ENCODE data around the gene HID1. TPM values are rescaled to one million over a fixed set of nuclear protein-coding genes. Genes with fewer than 3 reads are reported as not detected.

Gene HID1
- total RNA-seq, 4 donors from 2014 or later = 80.0 to 148 (median 124) TPM

DNA sequence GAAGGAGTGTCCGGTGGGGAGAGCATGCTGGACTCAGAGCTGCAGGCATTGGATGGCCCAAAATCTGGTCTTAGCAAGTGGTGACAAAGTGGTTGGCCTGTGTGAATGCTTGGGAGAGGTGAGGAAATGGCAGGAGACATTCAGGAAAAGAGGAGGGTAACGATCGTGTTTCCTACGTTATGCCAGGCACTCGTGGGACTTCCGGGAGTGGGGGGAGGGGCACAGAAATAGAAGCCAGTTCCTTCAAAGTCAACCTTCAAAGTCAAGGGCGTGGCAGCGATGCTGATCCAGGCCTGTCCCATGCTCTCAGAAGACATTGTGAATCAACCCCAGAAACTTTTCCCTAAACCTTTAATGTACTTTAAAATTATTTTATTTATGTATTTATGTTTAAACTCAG lies 33.0 kb downstream of the HID1 start:
- no peak for TF ChIP-seq CTCF (IDR thresholded peaks at IDR 0.05)
- TF ChIP-seq POLR2A (IDR thresholded peaks at IDR 0.05) = no peak
- DNase-seq = no peak
- Histone ChIP-seq H3K4me1 (peaks cover 0 to 17% (median 0%) of the 10 kb centered on the region in 4 donors), H3K36me3 (no peaks in the 10 kb centered on the region), H3K9me3 (no peaks in the 10 kb centered on the region), H3K4me3 (no peak overlapping the region), H3K27ac (no peak overlapping the region), H3K27me3 (peaks cover 0 to 18% of the 10 kb centered on the region in 2 donors)

GRCh38 chr17:74938194-74938950 lies 34.2 kb downstream of the HID1 start:
- Histone ChIP-seq H3K27ac (peak overlapping the region in 2 of 4 donors; percentile 2 to 69), H3K4me3 (no peak overlapping the region), H3K9me3 (no peaks in the 10 kb centered on the region), H3K4me1 (peaks cover 0 to 17% (median 0%) of the 10 kb centered on the region in 4 donors), H3K27me3 (peaks cover 0 to 18% of the 10 kb centered on the region in 2 donors), H3K36me3 (no peaks in the 10 kb centered on the region)
- TF ChIP-seq CTCF (IDR thresholded peaks at IDR 0.05) = no peak
- TF ChIP-seq POLR2A (IDR thresholded peaks at IDR 0.05) = peak in 1 of 2 donors; percentile 39
- no peak for DNase-seq

- TF ChIP-seq CTCF (IDR thresholded peaks at IDR 0.05) (no peak), POLR2A (IDR thresholded peaks at IDR 0.05) (no peak)
- no peak overlapping the region for H3K27ac ChIP-seq
Measured at GRCh38 chr17:74937064-74938051, 35.2 kb downstream of the HID1 start.

DNA sequence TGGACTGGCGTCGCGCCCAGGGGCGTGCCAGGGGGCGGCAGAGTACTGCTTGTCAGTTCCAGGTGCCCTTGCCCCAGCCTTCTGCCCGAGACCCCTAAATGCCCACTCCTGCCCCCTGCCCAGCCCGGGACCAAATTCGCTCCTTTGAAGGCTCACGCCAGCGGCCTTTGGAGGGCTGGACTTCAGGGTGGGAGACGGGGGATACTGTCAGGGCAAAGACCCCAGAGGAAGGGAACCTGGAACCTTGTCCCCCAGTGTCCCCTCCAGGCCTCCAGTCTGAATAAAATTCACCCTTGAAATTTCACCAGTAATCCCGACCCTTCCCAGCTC lies 36.1 kb downstream of the HID1 start:
- peak overlapping the region in 2 of 4 donors; percentile 18 to 28 for H3K4me3 ChIP-seq
- no peak overlapping the region for H3K27ac ChIP-seq
- no peak for DNase-seq
- TF ChIP-seq CTCF (IDR thresholded peaks at IDR 0.05) = no peak
- no peak for TF ChIP-seq POLR2A (IDR thresholded peaks at IDR 0.05)
- peaks cover 0 to 18% of the 10 kb centered on the region in 2 donors for H3K27me3 ChIP-seq
- no peaks in the 10 kb centered on the region for H3K36me3 ChIP-seq
- H3K4me1 ChIP-seq = peaks cover 0 to 17% (median 0%) of the 10 kb centered on the region in 4 donors
- H3K9me3 ChIP-seq = no peaks in the 10 kb centered on the region

More at GRCh38 chr17:74937064-74938051, 35.2 kb downstream of the HID1 start:
- Histone ChIP-seq H3K4me1 (peaks cover 0 to 17% (median 0%) of the 10 kb centered on the region in 4 donors), H3K27me3 (peaks cover 0 to 18% of the 10 kb centered on the region in 2 donors), H3K36me3 (no peaks in the 10 kb centered on the region), H3K4me3 (no peak overlapping the region), H3K9me3 (no peaks in the 10 kb centered on the region)
- no peak for DNase-seq

- H3K4me3 ChIP-seq = peak within 1 kb of the TSS in 2 of 4 donors; percentile 18 to 28
- DNase-seq = no peak
- H3K36me3 ChIP-seq = no peaks in the 10 kb centered on the region
- H3K4me1 ChIP-seq = peaks cover 0 to 17% (median 0%) of the 10 kb centered on the region in 4 donors
- no peak for TF ChIP-seq CTCF (IDR thresholded peaks at IDR 0.05)
- no peak for TF ChIP-seq POLR2A (IDR thresholded peaks at IDR 0.05)
- peaks cover 0 to 18% of the 10 kb centered on the region in 2 donors for H3K27me3 ChIP-seq
- no peaks in the 10 kb centered on the region for H3K9me3 ChIP-seq
- H3K27ac ChIP-seq = no peak within 1 kb of the TSS
Measured at GRCh38 chr17:74935585-74936469, 36.7 kb downstream of the HID1 start, which contains the start of gene OTOP3. OTOP3 (plus strand) TSS chr17:74935898; CDS start chr17:74935922, 24 bp downstream.
